Endothelial cell of umbilical vein (primary cell): Measurements from ENCODE around the gene S100A4.

Experiments used
- FOS ChIP-seq: IDR thresholded peaks from 2 replicates; pipeline ENCODE4 v1.6.1; 2011; ENCODE audit warnings: mild to moderate bottlenecking, low read length, moderate library complexity, borderline replicate concordance; ENCODE audit not compliant: insufficient read depth
- POLR2A ChIP-seq: IDR thresholded peaks from 2 replicates; pipeline ENCODE4 v1.6.1; 2012; ENCODE audit warnings: low read depth, mild to moderate bottlenecking, control low read depth, low read length
- TF ChIP-seq, protein P1 (sequence below), 2 donors: IDR thresholded peaks; 1 replicate in 1 of 2; 2 replicates in 1 of 2; pipeline ENCODE4 v1.5.1; 2011; ENCODE audit warnings: low read length in 2 of 2, mild to moderate bottlenecking in 2 of 2, moderate library complexity in 2 of 2, control low read depth in 1 of 2, inconsistent platforms in 1 of 2, low read depth in 1 of 2; ENCODE audit not compliant: insufficient read depth in 1 of 2; ENCODE audit errors: extremely low read depth in 1 of 2

DNA sequence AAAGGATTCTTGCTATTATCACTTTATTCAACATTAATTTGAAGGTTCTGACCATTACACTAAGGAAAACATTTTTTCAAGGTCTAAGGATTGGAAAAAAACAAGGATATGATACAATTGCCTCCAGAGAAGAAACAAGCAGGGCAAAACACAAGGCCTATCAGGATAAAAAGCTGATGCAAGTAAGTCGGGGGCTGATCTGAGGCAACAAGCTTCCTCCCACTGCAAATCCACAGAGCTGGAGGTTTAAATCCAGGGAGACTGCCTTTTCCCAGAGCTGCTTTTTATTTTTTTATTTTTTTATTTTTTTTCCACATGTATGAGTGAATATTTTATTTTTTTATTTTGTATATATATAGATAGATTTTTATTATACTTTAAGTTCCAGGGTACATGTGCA, 39.4 kb upstream of the S100A4 start:
- TF ChIP-seq, protein P1, sequence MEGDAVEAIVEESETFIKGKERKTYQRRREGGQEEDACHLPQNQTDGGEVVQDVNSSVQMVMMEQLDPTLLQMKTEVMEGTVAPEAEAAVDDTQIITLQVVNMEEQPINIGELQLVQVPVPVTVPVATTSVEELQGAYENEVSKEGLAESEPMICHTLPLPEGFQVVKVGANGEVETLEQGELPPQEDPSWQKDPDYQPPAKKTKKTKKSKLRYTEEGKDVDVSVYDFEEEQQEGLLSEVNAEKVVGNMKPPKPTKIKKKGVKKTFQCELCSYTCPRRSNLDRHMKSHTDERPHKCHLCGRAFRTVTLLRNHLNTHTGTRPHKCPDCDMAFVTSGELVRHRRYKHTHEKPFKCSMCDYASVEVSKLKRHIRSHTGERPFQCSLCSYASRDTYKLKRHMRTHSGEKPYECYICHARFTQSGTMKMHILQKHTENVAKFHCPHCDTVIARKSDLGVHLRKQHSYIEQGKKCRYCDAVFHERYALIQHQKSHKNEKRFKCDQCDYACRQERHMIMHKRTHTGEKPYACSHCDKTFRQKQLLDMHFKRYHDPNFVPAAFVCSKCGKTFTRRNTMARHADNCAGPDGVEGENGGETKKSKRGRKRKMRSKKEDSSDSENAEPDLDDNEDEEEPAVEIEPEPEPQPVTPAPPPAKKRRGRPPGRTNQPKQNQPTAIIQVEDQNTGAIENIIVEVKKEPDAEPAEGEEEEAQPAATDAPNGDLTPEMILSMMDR (IDR thresholded peaks at IDR 0.05; ENCODE audit: extremely low read depth in 1 of 2, insufficient read depth in 1 of 2, low read depth in 1 of 2, low read length in 2 of 2), result no peak
- TF ChIP-seq FOS (no peak), POLR2A (no peak)
